OCI-LY7 (cell line): ENCODE measurements around the gene BEAN1. TPM values are rescaled to one million over a fixed set of nuclear protein-coding genes. Genes with fewer than 3 reads are reported as not detected.

Experiments
- BruUV-seq: library from RNA; stranded (reverse); fragments of 400-500 nt; replicated peaks from 2 replicates; lab custom pipeline; 2021; lab: Mats Ljungman, UMichigan
- CTCF ChIA-PET: fragments of 300-600 bp; sonication (Branson Sonifier 250); formaldehyde crosslinking; loops from one replicate; lab custom pipeline; 2022; ENCODE audit warnings: antibody characterized with exemption; ENCODE audit not compliant: unreplicated experiment; lab: Charles Lee
- POLR2A ChIA-PET: fragments of 300-600 bp; sonication (Branson Sonifier 250); formaldehyde crosslinking; loops from one replicate; lab custom pipeline; 2022; ENCODE audit warnings: antibody characterized with exemption; lab: Charles Lee
- DNase-seq: peaks from one replicate; pipeline ENCODE4 v3.0.0-alpha.2; 2015; ENCODE audit warnings: low spot score
- H2AFZ ChIP-seq: fragments of 200-600 bp; sonication (generic), shearing (Covaris generic); 2 replicates; pipeline ENCODE4 v1.6.1; 2014; ENCODE audit warnings: mild to moderate bottlenecking, antibody characterized with exemption, low read length, moderate library complexity
- H3K27ac ChIP-seq: fragments of 200-600 bp; sonication (generic); 2 replicates; pipeline ENCODE4 v1.5.1; 2014; ENCODE audit warnings: mixed run types, low read depth, mild to moderate bottlenecking, moderate library complexity, low read length, inconsistent platforms; ENCODE audit not compliant: poor library complexity, severe bottlenecking
- H3K36me3 ChIP-seq: fragments of 200-600 bp; sonication (generic); 2 replicates; pipeline ENCODE4 v1.6.1; 2014; ENCODE audit warnings: mild to moderate bottlenecking, antibody characterized with exemption, low read length, moderate library complexity, mixed read lengths; ENCODE audit not compliant: insufficient read depth
- H3K4me1 ChIP-seq: fragments of 200-600 bp; sonication (generic); 2 replicates; pipeline ENCODE4 v1.5.1; 2014; ENCODE audit warnings: mild to moderate bottlenecking, low read length; ENCODE audit not compliant: insufficient read depth, poor library complexity, severe bottlenecking
- H3K4me2 ChIP-seq: fragments of 200-600 bp; sonication (generic); 2 replicates; pipeline ENCODE4 v1.6.1; 2014; ENCODE audit warnings: mild to moderate bottlenecking, low read length
- H3K4me3 ChIP-seq: fragments of 200-600 bp; sonication (generic); 2 replicates; pipeline ENCODE4 v1.5.1; 2014; ENCODE audit warnings: mild to moderate bottlenecking, low read depth, low read length; ENCODE audit not compliant: poor library complexity, severe bottlenecking
- H3K79me2 ChIP-seq: fragments of 200-600 bp; sonication (generic); 2 replicates; pipeline ENCODE4 v1.6.1; 2016; ENCODE audit warnings: low read depth, mild to moderate bottlenecking, low read length, moderate library complexity, mixed read lengths; ENCODE audit not compliant: insufficient read depth
- H3K9me2 ChIP-seq: fragments of 200-600 bp; sonication (generic); 2 replicates; pipeline ENCODE4 v1.6.1; 2016; ENCODE audit warnings: mild to moderate bottlenecking, low read length, mixed read lengths; ENCODE audit not compliant: insufficient read depth
- H3K9me3 ChIP-seq: fragments of 200-600 bp; sonication (generic); 2 replicates; pipeline ENCODE4 v1.6.1; 2014; ENCODE audit warnings: mild to moderate bottlenecking, mixed run types, low read length, mixed read lengths
- H4K20me1 ChIP-seq: fragments of 200-600 bp; sonication (generic); 2 replicates; pipeline ENCODE4 v1.6.1; 2014; ENCODE audit warnings: mild to moderate bottlenecking, antibody characterized with exemption, low read length, moderate library complexity, mixed read lengths; ENCODE audit not compliant: insufficient read depth
- CTCF ChIP-seq: fragments of 200-600 bp; sonication (generic); conservative IDR thresholded peaks from 2 replicates; pipeline ENCODE4 v1.5.1; 2014; ENCODE audit warnings: mild to moderate bottlenecking, antibody characterized with exemption, low read length, moderate library complexity, mixed read lengths
- EZH2phosphoT487 ChIP-seq: fragments of 200-600 bp; sonication (generic); IDR thresholded peaks from 2 replicates; pipeline ENCODE4 v1.6.1; 2018; ENCODE audit warnings: low read depth, borderline replicate concordance, mild to moderate bottlenecking, mixed run types, antibody characterized with exemption, low read length, moderate library complexity, mixed read lengths
- intact Hi-C: fragments of 100-400 bp; cut with micrococcal nuclease; formaldehyde crosslinking; loops from one replicate; pipeline ENCODE4 v1.10.0; 2022; ENCODE audit not compliant: unreplicated experiment
- total RNA-seq, 2 experiments: library from RNA; depleted of rRNA in 1 of 2; stranded (reverse); fragments of >200 nt in 1 of 2; shearing (Covaris generic) in 1 of 2; gene quantifications; 2 replicates each; pipeline ENCODE4 v1.2.3, GENCODE V29; 2014 to 2022

The BEAN1 gene
- total RNA-seq, 2 experiments from 2014 or later: 0.13 TPM; not detected in 1

- no peak for TF ChIP-seq EZH2phosphoT487
- no peak for TF ChIP-seq CTCF
- H2AFZ ChIP-seq: no peak overlapping the region
- no peak for DNase-seq
- H3K9me2 ChIP-seq: no peaks in the 10 kb centered on the region
- intact Hi-C loops: no loop called here
- CTCF ChIA-PET: no interaction called here
- no peaks in the 10 kb centered on the region for H3K9me3 ChIP-seq
- no TSS peak for BruUV-seq
- H3K36me3 ChIP-seq: no peaks in the 10 kb centered on the region
- H4K20me1 ChIP-seq: no peaks in the 10 kb centered on the region
- H3K79me2 ChIP-seq: no peaks in the 10 kb centered on the region
- no peak overlapping the region for H3K4me2 ChIP-seq
- H3K27ac ChIP-seq: no peak overlapping the region
- POLR2A ChIA-PET: no interaction called here
- H3K4me3 ChIP-seq: no peak overlapping the region
- no peaks in the 10 kb centered on the region for H3K4me1 ChIP-seq
Measured at GRCh38 chr16:66467611-66468010, 40.5 kb downstream of the BEAN1 start.

GRCh38 chr16:66468321-66468965 is 41.3 kb downstream of the BEAN1 start:
- TF ChIP-seq CTCF (no peak), EZH2phosphoT487 (no peak)
- H3K79me2 ChIP-seq: no peaks in the 10 kb centered on the region
- no peak overlapping the region for H3K4me2 ChIP-seq
- intact Hi-C loops: no loop called here
- H3K9me3 ChIP-seq: no peaks in the 10 kb centered on the region
- POLR2A ChIA-PET: interaction anchor here (0.8 kb wide), 1 partner anchor 13 kb away, joined by 5 read pairs; no protein-coding TSS in a partner anchor
- H3K9me2 ChIP-seq: no peaks in the 10 kb centered on the region
- H2AFZ ChIP-seq: no peak overlapping the region
- H4K20me1 ChIP-seq: no peaks in the 10 kb centered on the region
- CTCF ChIA-PET: no interaction called here
- H3K36me3 ChIP-seq: no peaks in the 10 kb centered on the region
- no peaks in the 10 kb centered on the region for H3K4me1 ChIP-seq
- H3K4me3 ChIP-seq: no peak overlapping the region
- DNase-seq: no peak
- H3K27ac ChIP-seq: no peak overlapping the region
- BruUV-seq: no TSS peak

GRCh38 chr16:66469291-66469946 is 42.3 kb downstream of the BEAN1 start:
- H4K20me1 ChIP-seq: no peaks in the 10 kb centered on the region
- no peaks in the 10 kb centered on the region for H3K36me3 ChIP-seq
- H3K27ac ChIP-seq: no peak overlapping the region
- H3K4me2 ChIP-seq: no peak overlapping the region
- H3K4me3 ChIP-seq: no peak overlapping the region
- intact Hi-C loops: no loop called here
- H3K4me1 ChIP-seq: no peaks in the 10 kb centered on the region
- H3K79me2 ChIP-seq: no peaks in the 10 kb centered on the region
- no TSS peak for BruUV-seq
- no peaks in the 10 kb centered on the region for H3K9me3 ChIP-seq
- ChIA-PET CTCF (no interaction called here), POLR2A (no interaction called here)
- H3K9me2 ChIP-seq: no peaks in the 10 kb centered on the region
- no peak overlapping the region for H2AFZ ChIP-seq
- TF ChIP-seq CTCF (no peak), EZH2phosphoT487 (no peak)
- no peak for DNase-seq
